ENCODE data around the gene PLVAP. TPM values are rescaled to one million over a fixed set of nuclear protein-coding genes. Genes with fewer than 3 reads are reported as not detected.

The PLVAP gene
- total and polyA plus RNA-seq, 9 of the 15 experiments (the other 6 are each of a cell fraction or from before 2014, with no cell fraction given): 0.09 to 0.84 (median 0.51) TPM; not detected in 4

DNA sequence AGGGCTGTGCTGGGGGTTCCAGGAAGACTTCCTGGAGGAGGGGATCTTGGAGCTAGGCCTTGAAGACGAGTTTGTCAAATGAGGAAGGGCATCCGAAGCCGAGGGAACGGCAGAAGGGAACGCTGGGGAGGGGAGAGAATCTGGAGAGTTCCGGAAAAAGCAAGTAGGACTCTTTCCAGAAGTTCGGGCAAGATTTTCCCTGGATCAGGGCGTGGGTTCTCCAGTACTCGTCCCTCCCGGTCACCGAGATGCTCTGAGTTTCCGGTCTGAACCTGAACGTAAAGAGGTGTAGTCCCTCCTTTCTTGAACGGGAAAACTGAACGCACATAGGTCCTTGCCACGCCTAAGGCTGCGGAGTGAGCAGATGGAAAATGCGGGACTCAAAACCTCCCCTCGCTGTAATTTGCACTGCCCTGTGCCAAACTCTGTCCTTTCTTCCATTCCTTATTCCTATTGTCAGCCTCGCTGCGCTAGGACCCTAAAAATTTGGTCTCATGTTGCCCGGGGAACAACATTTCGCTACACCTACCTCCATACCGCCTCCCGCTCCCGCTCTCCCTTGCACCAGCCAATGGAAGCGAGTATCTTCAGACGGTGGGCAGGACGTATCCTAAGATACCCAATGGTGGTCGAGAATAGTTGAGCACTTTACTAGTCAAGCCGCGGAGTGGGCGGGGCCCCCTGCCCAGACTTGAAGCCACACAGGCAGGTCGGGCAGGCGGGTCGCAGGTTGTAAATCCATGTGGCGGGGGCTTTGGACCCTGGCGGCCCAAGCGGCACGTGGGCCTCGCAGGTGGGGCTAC is 40.1 kb downstream of the PLVAP start, which contains the start of gene GTPBP3:
Gene GTPBP3 (plus strand): TSS at position 682 of the 803 bp plus-strand sequence. CDS start 59 bp downstream, at position 741.
- H3K27ac ChIP-seq (ENCODE audit: extremely low read depth, low read depth, low read length): peak within 1 kb of the TSS; percentile 87
- peaks cover 24% of the 10 kb centered on the region for H3K79me2 ChIP-seq (ENCODE audit: control insufficient read depth, insufficient read depth, low read length)
- intact Hi-C loops (cut with micrococcal nuclease) (no loop called here), in situ Hi-C loops (cut with MboI) (no loop called here)
- no peaks in the 10 kb centered on the region for H3K9me1 ChIP-seq (ENCODE audit: control insufficient read depth, insufficient read depth, low read length)
- TSS peak; percentile 53 for BruUV-seq (replicated peaks)
- H3K9ac ChIP-seq (ENCODE audit: insufficient read depth in 1 of 2, low read depth in 2 of 2, low read length in 2 of 2): peak within 1 kb of the TSS; percentile 81 to 90
- peak within 1 kb of the TSS; percentile 84 for H3K4me3 ChIP-seq
- peak within 1 kb of the TSS; percentile 96 for H3K4me2 ChIP-seq (ENCODE audit: insufficient read depth, low read length)
- CTCF ChIA-PET (ENCODE audit: low intra/inter-chr PET ratio): no interaction called here
- POLR2A ChIA-PET: interaction anchor here (0.5 to 7.9 kb wide), 8 partner anchors 10 to 1205 kb away, joined by 3 to 78 read pairs (median 4); partner anchors contain the start of gene DDA1
- H4K20me1 ChIP-seq (replicated peaks; ENCODE audit: control insufficient read depth, insufficient read depth, low read length): no peaks in the 10 kb centered on the region; the same call in 1 of the 2 replicates
- H3K4me1 ChIP-seq (replicated peaks in 1 of 2; ENCODE audit: control insufficient read depth in 2 of 2, insufficient read depth in 2 of 2, low read length in 2 of 2): peaks cover 29 to 79% of the 10 kb centered on the region in 2 experiments; a peak in 4 of 5 replicates
- no peaks in the 10 kb centered on the region; the same call in 1 of the 2 replicates for H3K9me3 ChIP-seq (replicated peaks; ENCODE audit: control insufficient read depth, insufficient read depth, low read depth, low read length)
- FAIRE-seq: peak; percentile 100
- peak; percentile 91 to 100 (median 96) for DNase-seq (ENCODE audit: extremely low read depth in 1 of 4, low spot score in 3 of 4)
- peak; percentile 82 for ATAC-seq
- WGBS (ENCODE audit: insufficient coverage, low coverage, missing lambda C conversion rate): under 1% methylated on average over 41 of the region's 41 CpGs
- H2AFZ ChIP-seq (ENCODE audit: low read depth, low read length): peak within 1 kb of the TSS; percentile 95
- peaks cover 31% of the 10 kb centered on the region; the same call in 1 of the 3 replicates for H3K36me3 ChIP-seq (ENCODE audit: control insufficient read depth, insufficient read depth, low read length)
- no peaks in the 10 kb centered on the region for H3K27me3 ChIP-seq (ENCODE audit: control insufficient read depth in 2 of 2, insufficient read depth in 2 of 2, low read length in 2 of 2)
- TF ChIP-seq ZBTB17 (CRISPR knock-in tag; IDR thresholded peaks at IDR 0.05): no peak; the same call in 1 of the 2 replicates
- TF ChIP-seq FOXK1 (CRISPR knock-in tag; IDR thresholded peaks at IDR 0.05; ENCODE audit: borderline replicate concordance): peak; percentile 78; the same call in 1 of the 2 replicates
- TF ChIP-seq BMI1 (IDR thresholded peaks at IDR 0.05; ENCODE audit: low read length): no peak
- no peak for TF ChIP-seq ZNF764 (CRISPR knock-in tag; IDR thresholded peaks at IDR 0.05; ENCODE audit: low read depth)
- no peak for TF ChIP-seq CBX1 (IDR thresholded peaks at IDR 0.05; ENCODE audit: low read depth)
- no peak for TF ChIP-seq ZNF282 (CRISPR knock-in tag; IDR thresholded peaks at IDR 0.05)
- TF ChIP-seq, protein P1, sequence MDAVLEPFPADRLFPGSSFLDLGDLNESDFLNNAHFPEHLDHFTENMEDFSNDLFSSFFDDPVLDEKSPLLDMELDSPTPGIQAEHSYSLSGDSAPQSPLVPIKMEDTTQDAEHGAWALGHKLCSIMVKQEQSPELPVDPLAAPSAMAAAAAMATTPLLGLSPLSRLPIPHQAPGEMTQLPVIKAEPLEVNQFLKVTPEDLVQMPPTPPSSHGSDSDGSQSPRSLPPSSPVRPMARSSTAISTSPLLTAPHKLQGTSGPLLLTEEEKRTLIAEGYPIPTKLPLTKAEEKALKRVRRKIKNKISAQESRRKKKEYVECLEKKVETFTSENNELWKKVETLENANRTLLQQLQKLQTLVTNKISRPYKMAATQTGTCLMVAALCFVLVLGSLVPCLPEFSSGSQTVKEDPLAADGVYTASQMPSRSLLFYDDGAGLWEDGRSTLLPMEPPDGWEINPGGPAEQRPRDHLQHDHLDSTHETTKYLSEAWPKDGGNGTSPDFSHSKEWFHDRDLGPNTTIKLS (IDR thresholded peaks at IDR 0.05; ENCODE audit: borderline replicate concordance, low read depth): peak; percentile 81
- TF ChIP-seq, protein P2, sequence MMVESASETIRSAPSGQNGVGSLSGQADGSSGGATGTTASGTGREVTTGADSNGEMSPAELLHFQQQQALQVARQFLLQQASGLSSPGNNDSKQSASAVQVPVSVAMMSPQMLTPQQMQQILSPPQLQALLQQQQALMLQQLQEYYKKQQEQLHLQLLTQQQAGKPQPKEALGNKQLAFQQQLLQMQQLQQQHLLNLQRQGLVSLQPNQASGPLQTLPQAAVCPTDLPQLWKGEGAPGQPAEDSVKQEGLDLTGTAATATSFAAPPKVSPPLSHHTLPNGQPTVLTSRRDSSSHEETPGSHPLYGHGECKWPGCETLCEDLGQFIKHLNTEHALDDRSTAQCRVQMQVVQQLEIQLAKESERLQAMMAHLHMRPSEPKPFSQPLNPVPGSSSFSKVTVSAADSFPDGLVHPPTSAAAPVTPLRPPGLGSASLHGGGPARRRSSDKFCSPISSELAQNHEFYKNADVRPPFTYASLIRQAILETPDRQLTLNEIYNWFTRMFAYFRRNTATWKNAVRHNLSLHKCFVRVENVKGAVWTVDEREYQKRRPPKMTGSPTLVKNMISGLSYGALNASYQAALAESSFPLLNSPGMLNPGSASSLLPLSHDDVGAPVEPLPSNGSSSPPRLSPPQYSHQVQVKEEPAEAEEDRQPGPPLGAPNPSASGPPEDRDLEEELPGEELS (CRISPR knock-in tag; IDR thresholded peaks at IDR 0.05; ENCODE audit: borderline replicate concordance): peak; percentile 47; the same call in 1 of the 2 replicates
- no peak for TF ChIP-seq CBX5 (IDR thresholded peaks at IDR 0.05; ENCODE audit: borderline replicate concordance, low read depth)
- TF ChIP-seq, protein P3, sequence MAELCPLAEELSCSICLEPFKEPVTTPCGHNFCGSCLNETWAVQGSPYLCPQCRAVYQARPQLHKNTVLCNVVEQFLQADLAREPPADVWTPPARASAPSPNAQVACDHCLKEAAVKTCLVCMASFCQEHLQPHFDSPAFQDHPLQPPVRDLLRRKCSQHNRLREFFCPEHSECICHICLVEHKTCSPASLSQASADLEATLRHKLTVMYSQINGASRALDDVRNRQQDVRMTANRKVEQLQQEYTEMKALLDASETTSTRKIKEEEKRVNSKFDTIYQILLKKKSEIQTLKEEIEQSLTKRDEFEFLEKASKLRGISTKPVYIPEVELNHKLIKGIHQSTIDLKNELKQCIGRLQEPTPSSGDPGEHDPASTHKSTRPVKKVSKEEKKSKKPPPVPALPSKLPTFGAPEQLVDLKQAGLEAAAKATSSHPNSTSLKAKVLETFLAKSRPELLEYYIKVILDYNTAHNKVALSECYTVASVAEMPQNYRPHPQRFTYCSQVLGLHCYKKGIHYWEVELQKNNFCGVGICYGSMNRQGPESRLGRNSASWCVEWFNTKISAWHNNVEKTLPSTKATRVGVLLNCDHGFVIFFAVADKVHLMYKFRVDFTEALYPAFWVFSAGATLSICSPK (IDR thresholded peaks at IDR 0.05; ENCODE audit: borderline replicate concordance): peak; percentile 90; the same call in 1 of the 2 replicates
- TF ChIP-seq CSDE1 (IDR thresholded peaks at IDR 0.05): no peak
- TF ChIP-seq, protein P4, sequence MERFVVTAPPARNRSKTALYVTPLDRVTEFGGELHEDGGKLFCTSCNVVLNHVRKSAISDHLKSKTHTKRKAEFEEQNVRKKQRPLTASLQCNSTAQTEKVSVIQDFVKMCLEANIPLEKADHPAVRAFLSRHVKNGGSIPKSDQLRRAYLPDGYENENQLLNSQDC (CRISPR knock-in tag; IDR thresholded peaks at IDR 0.05): 0 out of 2 replicates have a peak, but pooled peaks have one; percentile 17
- no peak for TF ChIP-seq ZBTB8A (IDR thresholded peaks at IDR 0.05; ENCODE audit: partially characterized antibody)
- TF ChIP-seq, protein P5, sequence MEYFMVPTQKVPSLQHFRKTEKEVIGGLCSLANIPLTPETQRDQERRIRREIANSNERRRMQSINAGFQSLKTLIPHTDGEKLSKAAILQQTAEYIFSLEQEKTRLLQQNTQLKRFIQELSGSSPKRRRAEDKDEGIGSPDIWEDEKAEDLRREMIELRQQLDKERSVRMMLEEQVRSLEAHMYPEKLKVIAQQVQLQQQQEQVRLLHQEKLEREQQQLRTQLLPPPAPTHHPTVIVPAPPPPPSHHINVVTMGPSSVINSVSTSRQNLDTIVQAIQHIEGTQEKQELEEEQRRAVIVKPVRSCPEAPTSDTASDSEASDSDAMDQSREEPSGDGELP (CRISPR knock-in tag; IDR thresholded peaks at IDR 0.05; ENCODE audit: borderline replicate concordance): peak; percentile 68

All from K562 (cell line).